Fibroblast of villous mesenchyme (primary cell): ENCODE measurements around the gene NGEF. TPM values are rescaled to one million over a fixed set of nuclear protein-coding genes. Genes with fewer than 3 reads are reported as not detected.

Experiments used
- DNase-seq: peaks from one replicate; pipeline ENCODE4 v3.0.0-alpha.2; 2010; ENCODE audit warnings: low read depth
- H3K4me3 ChIP-seq: 2 replicates; pipeline ENCODE4 v1.5.1; 2011; ENCODE audit warnings: low read depth, mild to moderate bottlenecking, low read length
- total RNA-seq: library from RNA; depleted of rRNA; stranded (reverse); fragments of >200 nt; gene quantifications from 2 replicates; pipeline ENCODE4 v1.2.3, GENCODE V29; 2012
- TF ChIP-seq, protein P1 (sequence below): IDR thresholded peaks from 2 replicates; pipeline ENCODE4 v1.5.1; 2012; ENCODE audit warnings: low read depth, mild to moderate bottlenecking, low read length; ENCODE audit not compliant: insufficient read depth

Gene NGEF
- total RNA-seq, 1 donor = 0.86 TPM

DNA sequence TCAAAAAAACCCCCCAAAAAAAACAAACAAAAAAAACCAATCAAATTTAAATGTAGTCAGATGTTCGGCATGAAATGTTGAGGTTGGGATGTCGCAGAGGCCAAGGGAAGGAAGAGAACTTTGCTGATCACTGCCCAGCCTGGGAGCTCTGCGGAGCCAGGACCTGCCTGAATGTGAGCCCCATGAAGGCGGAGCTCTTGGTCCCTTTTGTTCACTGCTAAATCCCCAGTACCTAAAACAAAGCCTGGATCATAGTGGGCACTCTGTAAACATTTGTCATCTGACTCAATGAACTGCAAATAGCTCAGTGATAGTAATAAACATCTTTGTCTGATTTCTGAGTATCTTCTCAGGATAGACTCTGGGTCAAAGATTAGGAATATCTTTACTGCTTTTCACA, 64.0 kb downstream of the NGEF start:
- no peak overlapping the region for H3K4me3 ChIP-seq
- TF ChIP-seq, protein P1, sequence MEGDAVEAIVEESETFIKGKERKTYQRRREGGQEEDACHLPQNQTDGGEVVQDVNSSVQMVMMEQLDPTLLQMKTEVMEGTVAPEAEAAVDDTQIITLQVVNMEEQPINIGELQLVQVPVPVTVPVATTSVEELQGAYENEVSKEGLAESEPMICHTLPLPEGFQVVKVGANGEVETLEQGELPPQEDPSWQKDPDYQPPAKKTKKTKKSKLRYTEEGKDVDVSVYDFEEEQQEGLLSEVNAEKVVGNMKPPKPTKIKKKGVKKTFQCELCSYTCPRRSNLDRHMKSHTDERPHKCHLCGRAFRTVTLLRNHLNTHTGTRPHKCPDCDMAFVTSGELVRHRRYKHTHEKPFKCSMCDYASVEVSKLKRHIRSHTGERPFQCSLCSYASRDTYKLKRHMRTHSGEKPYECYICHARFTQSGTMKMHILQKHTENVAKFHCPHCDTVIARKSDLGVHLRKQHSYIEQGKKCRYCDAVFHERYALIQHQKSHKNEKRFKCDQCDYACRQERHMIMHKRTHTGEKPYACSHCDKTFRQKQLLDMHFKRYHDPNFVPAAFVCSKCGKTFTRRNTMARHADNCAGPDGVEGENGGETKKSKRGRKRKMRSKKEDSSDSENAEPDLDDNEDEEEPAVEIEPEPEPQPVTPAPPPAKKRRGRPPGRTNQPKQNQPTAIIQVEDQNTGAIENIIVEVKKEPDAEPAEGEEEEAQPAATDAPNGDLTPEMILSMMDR = no peak
- no peak for DNase-seq

DNA sequence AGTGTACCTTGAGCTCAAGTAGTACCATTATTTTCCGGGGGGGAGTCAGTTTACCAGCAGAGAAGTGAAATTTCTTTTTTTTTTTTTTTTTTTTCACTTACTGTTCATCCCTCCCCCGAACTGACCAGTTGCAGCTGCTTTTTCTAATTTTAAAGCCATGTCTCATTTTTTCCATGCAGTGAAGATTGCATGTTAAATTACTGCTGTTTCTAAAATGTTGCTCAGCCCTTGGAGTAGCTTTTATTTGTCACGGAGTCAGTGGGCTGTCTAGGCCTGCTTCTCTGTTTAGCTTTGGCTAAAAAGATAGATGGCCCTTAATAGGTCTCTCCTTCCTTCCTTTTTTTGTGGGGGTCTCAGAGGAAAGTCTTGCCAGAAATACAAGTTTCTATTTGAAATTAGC, 70.2 kb downstream of the NGEF start:
- no peak overlapping the region for H3K4me3 ChIP-seq
- no peak for DNase-seq
- TF ChIP-seq, protein P1 = no peak

GRCh38 chr2:232941912-232942594, 71.0 kb downstream of the NGEF start:
- no peak overlapping the region for H3K4me3 ChIP-seq
- no peak for DNase-seq
- TF ChIP-seq, protein P1 = no peak

DNA sequence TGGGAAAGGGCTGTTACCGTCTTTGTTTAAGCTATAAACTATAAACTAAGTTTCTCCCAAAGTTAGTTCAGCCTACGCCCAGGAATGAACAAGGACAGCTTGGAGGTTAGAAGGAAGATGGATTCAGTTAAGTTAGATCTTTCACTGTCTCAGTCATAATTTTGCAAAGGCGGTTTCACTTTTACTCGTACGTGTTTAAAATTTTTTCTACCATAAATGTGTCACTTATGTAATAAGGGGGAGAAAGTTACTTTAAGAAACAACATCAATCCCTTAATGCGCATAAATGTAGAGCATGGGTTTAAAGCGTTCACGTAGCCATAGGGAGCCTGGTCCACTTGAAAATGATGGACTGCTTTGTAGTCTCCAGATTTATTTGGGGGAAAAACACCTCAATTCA, 71.7 kb downstream of the NGEF start:
- DNase-seq = no peak

DNA sequence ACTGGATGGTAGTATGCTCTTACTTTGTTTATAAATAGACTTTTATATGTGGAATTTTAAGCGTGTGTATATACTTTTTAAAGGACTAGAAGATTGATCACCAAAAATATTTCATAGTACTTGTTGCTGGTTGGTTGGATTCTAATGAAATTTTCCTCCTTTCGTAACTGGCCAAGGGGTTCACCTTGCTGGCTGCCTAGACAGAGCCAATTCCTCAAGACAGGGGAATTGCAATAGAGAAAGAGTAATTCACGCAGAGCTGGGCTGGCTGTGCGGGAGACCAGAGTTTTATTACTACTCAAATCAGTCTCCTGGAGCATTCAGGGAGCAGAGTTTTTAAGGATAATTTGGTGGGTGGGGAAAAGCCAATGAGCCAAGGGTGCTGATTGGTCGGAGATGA, 72.3 kb downstream of the NGEF start:
- no peak overlapping the region for H3K4me3 ChIP-seq
- no peak for DNase-seq
- TF ChIP-seq, protein P1 = no peak

More for the DNA sequence above, 71.7 kb downstream of the NGEF start:
- H3K4me3 ChIP-seq = no peak overlapping the region
- TF ChIP-seq, protein P1 = no peak

- no peak overlapping the region for H3K4me3 ChIP-seq
- DNase-seq = peak; percentile 82
- TF ChIP-seq, protein P1 = no peak
Measured at GRCh38 chr2:232937278-232937906, 75.7 kb downstream of the NGEF start.

DNA sequence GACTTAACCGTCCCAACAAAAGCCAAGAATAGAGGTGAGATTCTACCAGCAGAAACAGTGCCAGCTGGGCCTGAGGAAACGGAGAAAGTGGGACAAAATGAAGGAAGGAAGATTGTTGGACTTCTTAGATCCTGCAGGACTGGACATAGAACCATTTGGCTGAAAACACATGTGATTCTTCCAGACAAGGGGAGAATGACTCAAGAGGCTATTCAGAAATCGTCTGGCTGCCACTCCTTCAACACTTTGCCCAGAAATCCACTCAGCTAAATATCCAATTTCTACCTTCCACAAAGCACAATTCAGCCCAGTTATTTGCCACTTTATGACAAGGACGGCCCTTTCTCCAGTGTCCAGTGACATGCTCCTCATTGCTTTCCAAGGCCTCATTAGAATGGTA, 81.4 kb downstream of the NGEF start:
- TF ChIP-seq, protein P1 = no peak
- no peak overlapping the region for H3K4me3 ChIP-seq
- DNase-seq = no peak
